HepG2 (cell line): ENCODE measurements around the gene ATPAF1. TPM values are rescaled to one million over a fixed set of nuclear protein-coding genes. Genes with fewer than 3 reads are reported as not detected.

ENCODE experiments used
- ATAC-seq: fragments of 200-7000 bp; cut with Tn5 transposase; 3 replicates; pipeline ENCODE4 v1.9.1; 2020; ENCODE audit warnings: mild to moderate bottlenecking, moderate library complexity
- BruUV-seq: library from RNA; stranded (reverse); fragments of 400-500 nt; replicated peaks from 2 replicates; lab custom pipeline; 2021; lab: Mats Ljungman, UMichigan
- CTCF ChIA-PET: fragments of 300-600 bp; formaldehyde crosslinking; extraction: SDS; loops from one replicate; lab custom pipeline; 2021; ENCODE audit warnings: low total read pairs, inconsistent platforms, low intra/inter-chr PET ratio; lab: Yijun Ruan, JAX
- POLR2A ChIA-PET: fragments of 350-600 bp; sonication (Branson Sonifier 250); formaldehyde crosslinking; loops from one replicate; lab custom pipeline; 2020; ENCODE audit warnings: antibody characterized with exemption, inconsistent platforms; lab: Yijun Ruan, JAX
- DNase-seq: peaks from one replicate; pipeline ENCODE4 v3.0.0-alpha.2; 2015; ENCODE audit warnings: low spot score
- FAIRE-seq: peaks from 3 replicates; lab custom pipeline; 2011; peaks lifted over from hg19 to GRCh38; lab: Jason Lieb, UNC
- H2AFZ ChIP-seq: one replicate; pipeline ENCODE4 v1.6.1; 2011; ENCODE audit warnings: low read length, inconsistent platforms
- H3K27ac ChIP-seq: fragments of 300-600 bp; 3 replicates; pipeline ENCODE4 v1.8.0; 2011; ENCODE audit warnings: mixed run types, mild to moderate bottlenecking, mixed read lengths, low read length, inconsistent platforms; ENCODE audit not compliant: insufficient read depth; ENCODE audit errors: extremely low read length
- H3K27me3 ChIP-seq, 2 experiments: fragments of 200-600 bp in 1 of 2; 2 replicates in 1 of 2; 3 replicates in 1 of 2; pipeline versions ENCODE4 v1.6.0 to v1.8.0; 2011; ENCODE audit warnings: low read length in 2 of 2, mild to moderate bottlenecking in 2 of 2, moderate library complexity in 2 of 2, inconsistent platforms in 1 of 2; ENCODE audit not compliant: insufficient read depth in 2 of 2, control insufficient read depth in 1 of 2
- H3K36me3 ChIP-seq, 2 experiments: fragments of 200-600 bp in 1 of 2; replicated peaks in 1 of 2; 2 replicates in 1 of 2; 3 replicates in 1 of 2; pipeline versions ENCODE4 v1.5.1 to v1.8.0; 2011; ENCODE audit warnings: low read length in 2 of 2, inconsistent platforms in 1 of 2; ENCODE audit not compliant: insufficient read depth in 2 of 2, control insufficient read depth in 1 of 2
- H3K4me1 ChIP-seq: 2 replicates; pipeline ENCODE4 v1.5.1; 2012; ENCODE audit warnings: low read length, inconsistent platforms; ENCODE audit not compliant: insufficient read depth
- H3K4me2 ChIP-seq: 2 replicates; pipeline ENCODE4 v1.6.0; 2011; ENCODE audit warnings: low read depth, low read length, inconsistent platforms
- H3K4me3 ChIP-seq, 3 experiments: fragments of 200-600 bp in 1 of 3; sonication (generic), shearing (Covaris generic) in 1 of 3; replicated peaks in 1 of 3; 2 replicates each; pipeline ENCODE4 v1.5.1; 2011 to 2016; ENCODE audit warnings: low read length in 3 of 3, inconsistent platforms in 2 of 3, low read depth in 2 of 3, mild to moderate bottlenecking in 2 of 3, control low read depth in 1 of 3, mixed read lengths in 1 of 3; ENCODE audit not compliant: insufficient read depth in 1 of 3
- H3K79me2 ChIP-seq: one replicate; pipeline ENCODE4 v1.6.1; 2011; ENCODE audit warnings: low read length, inconsistent platforms; ENCODE audit not compliant: insufficient read depth
- H3K9ac ChIP-seq: 2 replicates; pipeline ENCODE4 v1.6.0; 2011; ENCODE audit warnings: mild to moderate bottlenecking, low read depth, low read length, inconsistent platforms; ENCODE audit not compliant: insufficient read depth
- H3K9me3 ChIP-seq: 2 replicates; pipeline ENCODE4 v1.5.1; 2012; ENCODE audit warnings: mild to moderate bottlenecking, low read length
- H4K20me1 ChIP-seq: 2 replicates; pipeline ENCODE4 v1.6.0; 2011; ENCODE audit warnings: inconsistent platforms, mild to moderate bottlenecking, low read length, moderate library complexity; ENCODE audit not compliant: insufficient read depth
- CBX5 ChIP-seq: sonication (generic); formaldehyde crosslinking; IDR thresholded peaks from 2 replicates; pipeline ENCODE4 v1.4.0; 2020; ENCODE audit warnings: missing genetic modification reagents, borderline replicate concordance
- CSRNP2 ChIP-seq: sonication (generic); formaldehyde crosslinking; conservative IDR thresholded peaks from 2 replicates; pipeline ENCODE4 v1.8.0; 2022; ENCODE audit warnings: low read depth, missing genetic modification reagents
- JARID2 ChIP-seq: sonication (generic); formaldehyde crosslinking; IDR thresholded peaks from 2 replicates; pipeline ENCODE4 v1.8.1; 2023; ENCODE audit warnings: missing genetic modification reagents, inconsistent platforms; ENCODE audit not compliant: insufficient replicate concordance
- PRDM10 ChIP-seq: sonication (generic); formaldehyde crosslinking; IDR thresholded peaks from 2 replicates; pipeline ENCODE4 v1.4.0; 2020; ENCODE audit warnings: low read depth, missing genetic modification reagents
- RAD21 ChIP-seq: fragments of 450-650 bp; formaldehyde crosslinking; IDR thresholded peaks from 2 replicates; pipeline ENCODE4 v1.5.0; 2020; ENCODE audit warnings: mild to moderate bottlenecking
- SIN3B ChIP-seq: fragments of 150-350 bp; IDR thresholded peaks from 2 replicates; pipeline ENCODE4 v1.6.1; 2014; ENCODE audit warnings: low read length
- TAF1 ChIP-seq: sonication (generic); formaldehyde crosslinking; IDR thresholded peaks from 2 replicates; pipeline ENCODE4 v1.4.0; 2020; ENCODE audit warnings: missing genetic modification reagents
- TP53 ChIP-seq: sonication (generic); formaldehyde crosslinking; conservative IDR thresholded peaks from 2 replicates; pipeline ENCODE4 v1.4.0; 2020; ENCODE audit warnings: missing genetic modification reagents
- XBP1 ChIP-seq: sonication (generic); formaldehyde crosslinking; IDR thresholded peaks from 2 replicates; pipeline ENCODE4 v1.5.0; 2020; ENCODE audit warnings: missing genetic modification reagents
- ZNF160 ChIP-seq: sonication (generic); formaldehyde crosslinking; IDR thresholded peaks from 2 replicates; pipeline ENCODE4 v1.8.0; 2022; ENCODE audit warnings: mild to moderate bottlenecking, inconsistent platforms, missing genetic modification reagents
- ZNF232 ChIP-seq: sonication (generic); formaldehyde crosslinking; IDR thresholded peaks from 2 replicates; pipeline ENCODE4 v1.4.0; 2020; ENCODE audit warnings: missing genetic modification reagents, borderline replicate concordance
- ZNF776 ChIP-seq: sonication (generic); formaldehyde crosslinking; IDR thresholded peaks from 2 replicates; pipeline ENCODE4 v1.4.0; 2020; ENCODE audit warnings: mild to moderate bottlenecking, missing genetic modification reagents
- ZSCAN22 ChIP-seq: sonication (generic); formaldehyde crosslinking; IDR thresholded peaks from 2 replicates; pipeline ENCODE4 v1.4.0; 2020; ENCODE audit warnings: mild to moderate bottlenecking, missing genetic modification reagents
- WGBS: methylation state at CpG from one replicate; pipeline ENCODE4 v1.1.6; 2017; ENCODE audit warnings: low lambda C conversion rate; 5-methylcytosine and 5-hydroxymethylcytosine counted together
- in situ Hi-C: cut with HindIII; loops from 2 replicates; pipeline ENCODE4 v1.10.0; 2017; ENCODE audit warnings: low pct_unique_long_range_greater_than_20kb; ENCODE audit not compliant: extremely low pct_ligation_motif_present
- intact Hi-C: fragments of 100-400 bp; cut with micrococcal nuclease; formaldehyde crosslinking; loops from one replicate; pipeline ENCODE4 v1.10.0; 2022; ENCODE audit not compliant: unreplicated experiment
- polyA plus RNA-seq, 8 experiments: library from polyadenylated mRNA; depleted of rRNA in 3 of 8; stranded (reverse) in 7 of 8; unstranded in 1 of 8; fragments of >200 nt; fragmentation: Illumina TruSeq in 4 of 8; extraction: Trizol in 4 of 8; gene quantifications; 2 replicates each; pipeline versions ENCODE4 v1.2.1 to v1.2.3, GENCODE V29; 2011 to 2016; ENCODE audit warnings: low read depth in 4 of 8, missing spikeins in 1 of 8, mixed read lengths in 1 of 8; ENCODE audit not compliant: insufficient read depth in 1 of 8
- total RNA-seq, 5 experiments: library from RNA; depleted of rRNA; stranded (reverse); fragments of >200 nt; fragmentation: Illumina TruSeq; extraction: Trizol; gene quantifications; 2 replicates each; pipeline ENCODE4 v1.2.3, GENCODE V29; 2016; ENCODE audit warnings: low read depth in 1 of 5

Gene ATPAF1
- total and polyA plus RNA-seq, 2 of the 13 experiments (the other 11 are each of a cell fraction or from before 2014, with no cell fraction given): 66.6 to 76.7 TPM

- Histone ChIP-seq H3K79me2 (peaks cover 21% of the 10 kb centered on the region), H3K4me2 (peak overlapping the region; percentile 96), H3K9me3 (no peaks in the 10 kb centered on the region), H3K4me3 (peak overlapping the region; percentile 84 to 97 (median 96)), H3K4me1 (peaks cover 27% of the 10 kb centered on the region), H3K9ac (peak overlapping the region; percentile 96), H3K27me3 (no peaks in the 10 kb centered on the region; a peak in 1 of 5 replicates), H3K36me3 (peaks cover 8 to 24% of the 10 kb centered on the region in 2 experiments; a peak in 4 of 5 replicates), H3K27ac (no peak overlapping the region), H4K20me1 (no peaks in the 10 kb centered on the region; the same call in 1 of the 2 replicates), H2AFZ (no peak overlapping the region)
- whole genome bisulfite sequencing: 60% methylated on average over 9 of the region's 9 CpGs
- no peak for TF ChIP-seq XBP1 (CRISPR knock-in tag)
- no peak for TF ChIP-seq CSRNP2 (CRISPR knock-in tag)
- TF ChIP-seq TAF1: no peak
- FAIRE-seq (no peak), DNase-seq (no peak), ATAC-seq (no peak)
- ChIA-PET CTCF (no interaction called here), POLR2A (no interaction called here)
- BruUV-seq: no TSS peak
- in situ Hi-C loops (no loop called here), intact Hi-C loops (no loop called here)
Observed at GRCh38 chr1:46717654-46718053, 49.5 kb upstream of the ATPAF1 start.

- CTCF ChIA-PET: no interaction called here
- H4K20me1 ChIP-seq: no peaks in the 10 kb centered on the region; the same call in 1 of the 2 replicates
- WGBS: 94% methylated on average over 3 of the region's 3 CpGs
- H3K27me3 ChIP-seq: no peaks in the 10 kb centered on the region; a peak in 1 of 5 replicates
- peaks cover 23% of the 10 kb centered on the region for H3K79me2 ChIP-seq
- in situ Hi-C loops (no loop called here), intact Hi-C loops (no loop called here)
- FAIRE-seq: no peak
- ATAC-seq: no peak
- DNase-seq: no peak
- H3K9me3 ChIP-seq: no peaks in the 10 kb centered on the region
- no peak overlapping the region for H3K9ac ChIP-seq
- H3K27ac ChIP-seq: no peak overlapping the region
- peaks cover 27% of the 10 kb centered on the region for H3K4me1 ChIP-seq
- peaks cover 8 to 40% of the 10 kb centered on the region in 2 experiments for H3K36me3 ChIP-seq
- H3K4me2 ChIP-seq: no peak overlapping the region
- H2AFZ ChIP-seq: no peak overlapping the region
- no TSS peak for BruUV-seq
- POLR2A ChIA-PET: interaction anchor here (1.0 kb wide), 1 partner anchor 47 kb away, joined by 3 read pairs; the partner anchor contains the start of gene ATPAF1
- no peak overlapping the region for H3K4me3 ChIP-seq
- TF ChIP-seq ZSCAN22 (CRISPR knock-in tag): no peak
- no peak for TF ChIP-seq TP53 (CRISPR knock-in tag)
- TF ChIP-seq CBX5 (CRISPR knock-in tag): no peak
- TF ChIP-seq ZNF776 (CRISPR knock-in tag): no peak
- TF ChIP-seq RAD21 (CRISPR knock-in tag): no peak
- TF ChIP-seq PRDM10: no peak
- no peak for TF ChIP-seq SIN3B
- no peak for TF ChIP-seq ZNF232 (CRISPR knock-in tag)
- TF ChIP-seq JARID2 (CRISPR knock-in tag): no peak
- no peak for TF ChIP-seq ZNF160 (CRISPR knock-in tag)
- TF ChIP-seq, all 625 proteins: peak for 0
Observed at GRCh38 chr1:46714976-46715375, 46.8 kb upstream of the ATPAF1 start.
